CD4-positive, alpha-beta T cell (primary cell): ENCODE results near the gene HPS1. TPM values are rescaled to one million over a fixed set of nuclear protein-coding genes. Genes with fewer than 3 reads are reported as not detected.
A peak's percentile ranks its signal among the peaks of the same experiment; 100 is the strongest.

Experiments
- ATAC-seq: fragments of 200-7000 bp; cut with Tn5 transposase; one replicate; pipeline ENCODE4 v1.10.0; 2022; ENCODE audit warnings: mild to moderate bottlenecking; ENCODE audit not compliant: poor library complexity
- CTCF ChIA-PET: fragments of 350-600 bp; sonication (Branson Sonifier 250); formaldehyde crosslinking; loops from one replicate; lab custom pipeline; 2021; ENCODE audit warnings: antibody characterized with exemption, inconsistent platforms; lab: Charles Lee
- POLR2A ChIA-PET: fragments of 350-600 bp; sonication (Branson Sonifier 250); formaldehyde crosslinking; loops from one replicate; lab custom pipeline; 2021; ENCODE audit warnings: antibody characterized with exemption, inconsistent platforms; lab: Charles Lee
- DNase-seq, 14 experiments: peaks; one replicate each; pipeline ENCODE4 v3.0.0-alpha.2; 2013 to 2020; ENCODE audit warnings: mixed read lengths in 2 of 14
- H3K27ac ChIP-seq, 2 donors: one replicate each; pipeline versions ENCODE4 v1.5.1 to v1.7.0; 2013; ENCODE audit warnings: low read length in 2 of 2, low read depth in 1 of 2, mild to moderate bottlenecking in 1 of 2
- H3K27me3 ChIP-seq, 2 experiments: 1 replicate in 1 of 2; 2 replicates in 1 of 2; pipeline versions ENCODE4 v1.6.1 to v1.7.0; 2013; ENCODE audit warnings: low read length in 2 of 2, control low read depth in 1 of 2, mild to moderate bottlenecking in 1 of 2, moderate library complexity in 1 of 2; ENCODE audit not compliant: insufficient read depth in 2 of 2, control insufficient read depth in 1 of 2
- H3K36me3 ChIP-seq: one replicate; pipeline ENCODE4 v1.6.1; 2013; ENCODE audit warnings: low read length, control low read depth; ENCODE audit not compliant: insufficient read depth
- H3K4me1 ChIP-seq: one replicate; pipeline ENCODE4 v1.6.1; 2013; ENCODE audit warnings: low read length, control low read depth; ENCODE audit not compliant: insufficient read depth
- H3K4me3 ChIP-seq: one replicate; pipeline ENCODE4 v1.5.1; 2013; ENCODE audit warnings: mild to moderate bottlenecking, low read length, moderate library complexity
- H3K9me3 ChIP-seq, 2 experiments: 1 replicate in 1 of 2; 2 replicates in 1 of 2; pipeline versions ENCODE4 v1.6.1 to v1.7.0; 2013; ENCODE audit warnings: low read length in 2 of 2, mild to moderate bottlenecking in 2 of 2, control low read depth in 1 of 2, moderate library complexity in 1 of 2; ENCODE audit not compliant: control insufficient read depth in 1 of 2, insufficient read depth in 1 of 2
- H3K27ac Mint-ChIP-seq: one replicate; pipeline ENCODE4 v1.8.0; 2020; ENCODE audit warnings: mixed read lengths
- H3K27me3 Mint-ChIP-seq: one replicate; pipeline ENCODE4 v1.8.0; 2021; ENCODE audit warnings: mixed read lengths
- H3K36me3 Mint-ChIP-seq: one replicate; pipeline ENCODE4 v1.8.0; 2021; ENCODE audit warnings: low read depth, mixed read lengths
- H3K4me1 Mint-ChIP-seq: one replicate; pipeline ENCODE4 v1.8.0; 2021; ENCODE audit warnings: low read depth, mixed read lengths
- H3K4me3 Mint-ChIP-seq: one replicate; pipeline ENCODE4 v1.8.0; 2020; ENCODE audit warnings: mild to moderate bottlenecking, mixed read lengths
- H3K9me3 Mint-ChIP-seq: one replicate; pipeline ENCODE4 v1.8.0; 2020; ENCODE audit warnings: mixed read lengths
- CTCF ChIP-seq: fragments of 200-600 bp; IDR thresholded peaks from one replicate; pipeline ENCODE4 v1.8.0; 2022; ENCODE audit warnings: antibody characterized with exemption, mild to moderate bottlenecking
- intact Hi-C, 2 experiments: fragments of 100-400 bp; cut with DNase I in 1 of 2; cut with micrococcal nuclease in 1 of 2; formaldehyde crosslinking; loops; one replicate each; pipeline versions ENCODE4 v1.15.1 to v1.9.0; 2023 to 2025; cut with DNase I, micrococcal nuclease
- total RNA-seq, 174 experiments: library from RNA in 2 of 174; stranded (reverse) in 2 of 174; gene quantifications; one replicate each; pipeline ENCODE4 v1.2.3 and lab custom pipeline; 2021 to 2026

The HPS1 gene
- total RNA-seq, 2 experiments from 2014 or later: 49.8 to 50.5 TPM

- Mint-ChIP-seq H3K9me3 (no peaks in the 10 kb centered on the region), H3K4me1 (peaks cover 19% of the 10 kb centered on the region), H3K4me3 (peak overlapping the region; percentile 65), H3K27ac (no peak overlapping the region), H3K36me3 (peaks cover 8% of the 10 kb centered on the region), H3K27me3 (no peaks in the 10 kb centered on the region)
- Histone ChIP-seq H3K4me3 (peak overlapping the region; percentile 16), H3K27ac (no peak overlapping the region), H3K4me1 (peaks cover 27% of the 10 kb centered on the region), H3K36me3 (peaks cover 6% of the 10 kb centered on the region), H3K9me3 (no peaks in the 10 kb centered on the region), H3K27me3 (no peaks in the 10 kb centered on the region)
- DNase-seq (peak in 2 of 14 experiments; percentile 7 to 48), ATAC-seq (no peak)
- intact Hi-C loops: no loop called here
- CTCF ChIA-PET: no interaction called here
- no peak for TF ChIP-seq CTCF
- POLR2A ChIA-PET: no interaction called here
Measured at GRCh38 chr10:98391065-98391464, 55.7 kb downstream of the HPS1 start.

GRCh38 chr10:98390406-98390805 is 56.3 kb downstream of the HPS1 start:
- ChIA-PET CTCF (no interaction called here), POLR2A (no interaction called here)
- Mint-ChIP-seq H3K9me3 (no peaks in the 10 kb centered on the region), H3K27me3 (no peaks in the 10 kb centered on the region), H3K4me1 (peaks cover 19% of the 10 kb centered on the region), H3K4me3 (no peak overlapping the region), H3K36me3 (peaks cover 9% of the 10 kb centered on the region), H3K27ac (no peak overlapping the region)
- Histone ChIP-seq H3K4me3 (no peak overlapping the region), H3K36me3 (peaks cover 6% of the 10 kb centered on the region), H3K27me3 (no peaks in the 10 kb centered on the region), H3K9me3 (no peaks in the 10 kb centered on the region), H3K4me1 (peaks cover 27% of the 10 kb centered on the region), H3K27ac (no peak overlapping the region)
- intact Hi-C loops: no loop called here
- TF ChIP-seq CTCF: no peak
- ATAC-seq (no peak), DNase-seq (no peak)

- Histone ChIP-seq H3K4me1 (peaks cover 27% of the 10 kb centered on the region), H3K27me3 (no peaks in the 10 kb centered on the region), H3K4me3 (no peak overlapping the region), H3K9me3 (no peaks in the 10 kb centered on the region), H3K27ac (no peak overlapping the region), H3K36me3 (peaks cover 8% of the 10 kb centered on the region)
- Mint-ChIP-seq H3K9me3 (no peaks in the 10 kb centered on the region), H3K27ac (no peak overlapping the region), H3K36me3 (peaks cover 10% of the 10 kb centered on the region), H3K27me3 (no peaks in the 10 kb centered on the region), H3K4me1 (peaks cover 19% of the 10 kb centered on the region), H3K4me3 (no peak overlapping the region)
- TF ChIP-seq CTCF: no peak
- POLR2A ChIA-PET: no interaction called here
- CTCF ChIA-PET: no interaction called here
- ATAC-seq (no peak), DNase-seq (no peak)
- intact Hi-C loops: no loop called here
Measured at GRCh38 chr10:98389398-98389797, 57.3 kb downstream of the HPS1 start.
